CD4-positive, alpha-beta memory T cell (primary cell): Measurements from ENCODE around the gene GJB2. TPM values are rescaled to one million over a fixed set of nuclear protein-coding genes. Genes with fewer than 3 reads are reported as not detected.

Experiments used
- CTCF ChIA-PET: fragments of 350-600 bp; sonication (Branson Sonifier 250); formaldehyde crosslinking; loops from one replicate; lab custom pipeline; 2021; ENCODE audit warnings: inconsistent platforms; ENCODE audit not compliant: partially characterized antibody; lab: Charles Lee
- POLR2A ChIA-PET: fragments of 350-600 bp; sonication (Branson Sonifier 250); formaldehyde crosslinking; loops from one replicate; lab custom pipeline; 2021; ENCODE audit not compliant: partially characterized antibody; lab: Charles Lee
- DNase-seq, 5 donors: peaks; one replicate each; pipeline versions ENCODE4 v3.0.0 to v3.0.0-alpha.2; 2020 to 2022; ENCODE audit warnings: mixed read lengths in 1 of 5
- H3K27ac ChIP-seq: one replicate; pipeline ENCODE4 v1.7.0; 2013; ENCODE audit warnings: low read depth, low read length
- H3K27me3 ChIP-seq: 2 replicates; pipeline ENCODE4 v1.7.0; 2013; ENCODE audit warnings: mild to moderate bottlenecking, low read length, moderate library complexity; ENCODE audit not compliant: insufficient read depth
- H3K36me3 ChIP-seq: 2 replicates; pipeline ENCODE4 v1.7.0; 2013; ENCODE audit warnings: mild to moderate bottlenecking, low read length, moderate library complexity; ENCODE audit not compliant: insufficient read depth
- H3K4me1 ChIP-seq: 2 replicates; pipeline ENCODE4 v1.7.0; 2013; ENCODE audit warnings: mild to moderate bottlenecking, low read length, moderate library complexity; ENCODE audit not compliant: insufficient read depth
- H3K4me3 ChIP-seq, 2 donors: one replicate each; pipeline ENCODE4 v1.7.0; 2013; ENCODE audit warnings: low read length in 2 of 2, mild to moderate bottlenecking in 1 of 2
- H3K9me3 ChIP-seq, 2 donors: one replicate each; pipeline ENCODE4 v1.7.0; 2013; ENCODE audit warnings: low read length in 2 of 2, control low read depth in 1 of 2; ENCODE audit not compliant: control insufficient read depth in 1 of 2
- H3K27ac Mint-ChIP-seq, 7 donors: one replicate each; pipeline ENCODE4 v1.8.0; 2020 to 2021; ENCODE audit warnings: mixed read lengths in 7 of 7, mild to moderate bottlenecking in 6 of 7, inconsistent platforms in 3 of 7, moderate library complexity in 3 of 7
- H3K27me3 Mint-ChIP-seq, 2 donors: one replicate each; pipeline ENCODE4 v1.8.0; 2020 to 2021; ENCODE audit warnings: mixed read lengths in 2 of 2
- H3K36me3 Mint-ChIP-seq, 2 donors: one replicate each; pipeline ENCODE4 v1.8.0; 2020 to 2021; ENCODE audit warnings: mixed read lengths in 2 of 2, inconsistent platforms in 1 of 2, mild to moderate bottlenecking in 1 of 2
- H3K4me1 Mint-ChIP-seq, 4 donors: one replicate each; pipeline ENCODE4 v1.8.0; 2020 to 2021; ENCODE audit warnings: mixed read lengths in 4 of 4, mild to moderate bottlenecking in 1 of 4
- H3K4me3 Mint-ChIP-seq, 8 donors: one replicate each; pipeline ENCODE4 v1.8.0; 2020 to 2021; ENCODE audit warnings: mixed read lengths in 8 of 8, mild to moderate bottlenecking in 7 of 8, moderate library complexity in 6 of 8, inconsistent platforms in 3 of 8
- H3K9me3 Mint-ChIP-seq, 8 donors: one replicate each; pipeline ENCODE4 v1.8.0; 2020 to 2021; ENCODE audit warnings: mixed read lengths in 8 of 8, mild to moderate bottlenecking in 5 of 8, inconsistent platforms in 3 of 8, moderate library complexity in 1 of 8
- intact Hi-C: fragments of 100-400 bp; cut with micrococcal nuclease; formaldehyde crosslinking; loops from one replicate; pipeline ENCODE4 v1.15.1; 2023
- polyA plus RNA-seq, 2 donors: library from polyadenylated mRNA; unstranded; fragments of 300-500 nt; fragmentation: Illumina TruSeq; gene quantifications; one replicate each; pipeline ENCODE4 v1.2.3, GENCODE V29; 2021
- total RNA-seq, 2 experiments: library from RNA; stranded (reverse); gene quantifications; one replicate each; pipeline ENCODE4 v1.2.3, GENCODE V29; 2021

GJB2 gene
- total and polyA plus RNA-seq, 4 experiments from 2014 or later, result not detected

DNA sequence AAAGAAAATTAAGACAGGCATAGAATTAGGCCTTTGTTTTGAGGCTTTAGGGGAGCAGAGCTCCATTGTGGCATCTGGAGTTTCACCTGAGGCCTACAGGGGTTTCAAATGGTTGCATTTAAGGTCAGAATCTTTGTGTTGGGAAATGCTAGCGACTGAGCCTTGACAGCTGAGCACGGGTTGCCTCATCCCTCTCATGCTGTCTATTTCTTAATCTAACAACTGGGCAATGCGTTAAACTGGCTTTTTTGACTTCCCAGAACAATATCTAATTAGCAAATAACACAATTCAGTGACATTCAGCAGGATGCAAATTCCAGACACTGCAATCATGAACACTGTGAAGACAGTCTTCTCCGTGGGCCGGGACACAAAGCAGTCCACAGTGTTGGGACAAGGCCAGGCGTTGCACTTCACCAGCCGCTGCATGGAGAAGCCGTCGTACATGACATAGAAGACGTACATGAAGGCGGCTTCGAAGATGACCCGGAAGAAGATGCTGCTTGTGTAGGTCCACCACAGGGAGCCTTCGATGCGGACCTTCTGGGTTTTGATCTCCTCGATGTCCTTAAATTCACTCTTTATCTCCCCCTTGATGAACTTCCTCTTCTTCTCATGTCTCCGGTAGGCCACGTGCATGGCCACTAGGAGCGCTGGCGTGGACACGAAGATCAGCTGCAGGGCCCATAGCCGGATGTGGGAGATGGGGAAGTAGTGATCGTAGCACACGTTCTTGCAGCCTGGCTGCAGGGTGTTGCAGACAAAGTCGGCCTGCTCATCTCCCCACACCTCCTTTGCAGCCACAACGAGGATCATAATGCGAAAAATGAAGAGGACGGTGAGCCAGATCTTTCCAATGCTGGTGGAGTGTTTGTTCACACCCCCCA, 3.8 kb downstream of the GJB2 start:
- no peaks in the 10 kb centered on the region for H3K9me3 Mint-ChIP-seq
- no peak overlapping the region for H3K4me3 ChIP-seq
- H3K9me3 ChIP-seq, result no peaks in the 10 kb centered on the region
- H3K4me1 ChIP-seq, result peaks cover 16% of the 10 kb centered on the region
- H3K36me3 Mint-ChIP-seq, result no peaks in the 10 kb centered on the region
- intact Hi-C loops, result no loop called here
- H3K27ac ChIP-seq, result no peak overlapping the region
- H3K27me3 Mint-ChIP-seq, result peaks cover 21 to 30% of the 10 kb centered on the region in 2 donors
- ChIA-PET CTCF (interaction anchor here (5.2 kb wide), 1 partner anchor 7 kb away, joined by 53 read pairs; no protein-coding TSS in a partner anchor), POLR2A (no interaction called here)
- peaks cover 4 to 22% (median 6%) of the 10 kb centered on the region in 4 donors for H3K4me1 Mint-ChIP-seq
- H3K36me3 ChIP-seq, result no peaks in the 10 kb centered on the region
- peaks cover 14% of the 10 kb centered on the region for H3K27me3 ChIP-seq
- DNase-seq, result no peak
- peak overlapping the region in 1 of 8 donors; percentile 43 for H3K4me3 Mint-ChIP-seq
- H3K27ac Mint-ChIP-seq, result no peak overlapping the region

DNA sequence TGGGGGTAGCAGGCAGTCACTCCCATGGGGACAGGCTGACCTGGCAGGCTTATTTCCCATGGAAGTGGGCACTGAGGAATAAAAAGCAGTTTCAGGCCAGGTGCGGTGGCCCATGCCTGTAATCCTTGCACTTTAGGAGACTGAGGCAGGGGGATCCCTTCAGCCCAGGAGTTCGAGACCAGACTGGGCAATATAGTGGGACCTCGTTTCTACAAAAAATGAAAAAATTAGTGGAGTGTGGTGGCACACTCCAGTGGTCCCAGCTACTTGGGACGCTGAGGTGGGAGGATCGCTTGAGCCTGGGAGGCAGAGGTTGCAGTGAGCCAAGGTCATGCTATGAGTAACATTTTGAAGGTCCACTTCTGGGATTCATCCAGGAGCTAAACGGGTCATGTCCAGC, 6.0 kb downstream of the GJB2 start:
- CTCF ChIA-PET, result interaction anchor here (5.2 kb wide), 1 partner anchor 9 kb away, joined by 53 read pairs; no protein-coding TSS in a partner anchor
- no peak overlapping the region for H3K27ac ChIP-seq
- intact Hi-C loops, result no loop called here
- H3K9me3 ChIP-seq, result no peaks in the 10 kb centered on the region
- no peak for DNase-seq
- Mint-ChIP-seq H3K4me3 (no peak overlapping the region), H3K36me3 (no peaks in the 10 kb centered on the region), H3K27ac (no peak overlapping the region), H3K4me1 (peaks cover 0 to 9% (median 0%) of the 10 kb centered on the region in 4 donors), H3K27me3 (peaks cover 14 to 28% of the 10 kb centered on the region in 2 donors), H3K9me3 (no peaks in the 10 kb centered on the region)
- H3K4me3 ChIP-seq, result no peak overlapping the region
- peaks cover under 1% of the 10 kb centered on the region for H3K27me3 ChIP-seq
- no peaks in the 10 kb centered on the region for H3K36me3 ChIP-seq
- POLR2A ChIA-PET, result no interaction called here
- peaks cover under 1% of the 10 kb centered on the region for H3K4me1 ChIP-seq

DNA sequence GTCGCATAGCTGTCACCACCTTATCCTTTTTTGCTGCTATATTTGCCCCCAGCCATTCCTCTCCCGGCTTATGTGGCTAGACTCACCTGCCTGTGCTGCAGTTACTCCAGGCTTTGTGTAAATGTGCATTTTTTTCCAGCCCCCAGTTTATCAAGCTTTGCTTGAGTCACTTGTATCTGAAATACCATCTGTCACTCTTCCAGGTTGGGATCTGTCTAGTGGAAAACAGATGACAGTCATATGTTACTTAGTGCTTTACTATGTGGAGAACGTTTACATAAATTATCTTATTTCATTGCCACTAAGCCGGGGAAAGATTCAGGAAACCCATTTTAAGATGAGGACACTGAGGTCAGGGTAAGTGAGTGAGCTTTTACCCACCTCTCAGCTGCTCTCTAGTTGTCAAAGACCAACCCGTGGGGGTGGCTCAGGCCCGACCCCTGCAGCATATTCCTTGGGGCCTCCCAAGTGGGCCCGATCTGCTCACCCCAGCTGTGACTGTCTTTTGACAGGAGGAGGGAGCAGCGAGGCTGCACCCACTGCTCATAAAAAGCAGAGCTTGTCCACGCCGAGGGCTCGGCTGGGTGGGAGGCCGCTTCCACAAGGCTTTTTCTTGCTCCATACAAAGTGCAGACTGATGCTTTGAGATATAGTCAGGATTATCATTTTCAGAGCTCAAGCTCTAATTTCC, 7.2 kb downstream of the GJB2 start:
- H3K4me1 Mint-ChIP-seq, result no peaks in the 10 kb centered on the region
- CTCF ChIA-PET, result interaction anchor here (1.0 to 5.2 kb wide), 5 partner anchors 10 to 43 kb away, joined by 3 to 53 read pairs (median 3); no protein-coding TSS in a partner anchor
- no peaks in the 10 kb centered on the region for H3K9me3 Mint-ChIP-seq
- no peak overlapping the region for H3K27ac ChIP-seq
- H3K4me1 ChIP-seq, result no peaks in the 10 kb centered on the region
- H3K9me3 ChIP-seq, result no peaks in the 10 kb centered on the region
- H3K4me3 Mint-ChIP-seq, result no peak overlapping the region
- no peaks in the 10 kb centered on the region for H3K36me3 Mint-ChIP-seq
- no peaks in the 10 kb centered on the region for H3K36me3 ChIP-seq
- DNase-seq, result no peak
- H3K27me3 ChIP-seq, result peaks cover 4% of the 10 kb centered on the region
- no peak overlapping the region for H3K4me3 ChIP-seq
- intact Hi-C loops, result no loop called here
- peaks cover 7 to 25% of the 10 kb centered on the region in 2 donors for H3K27me3 Mint-ChIP-seq
- POLR2A ChIA-PET, result no interaction called here
- no peak overlapping the region for H3K27ac Mint-ChIP-seq

DNA sequence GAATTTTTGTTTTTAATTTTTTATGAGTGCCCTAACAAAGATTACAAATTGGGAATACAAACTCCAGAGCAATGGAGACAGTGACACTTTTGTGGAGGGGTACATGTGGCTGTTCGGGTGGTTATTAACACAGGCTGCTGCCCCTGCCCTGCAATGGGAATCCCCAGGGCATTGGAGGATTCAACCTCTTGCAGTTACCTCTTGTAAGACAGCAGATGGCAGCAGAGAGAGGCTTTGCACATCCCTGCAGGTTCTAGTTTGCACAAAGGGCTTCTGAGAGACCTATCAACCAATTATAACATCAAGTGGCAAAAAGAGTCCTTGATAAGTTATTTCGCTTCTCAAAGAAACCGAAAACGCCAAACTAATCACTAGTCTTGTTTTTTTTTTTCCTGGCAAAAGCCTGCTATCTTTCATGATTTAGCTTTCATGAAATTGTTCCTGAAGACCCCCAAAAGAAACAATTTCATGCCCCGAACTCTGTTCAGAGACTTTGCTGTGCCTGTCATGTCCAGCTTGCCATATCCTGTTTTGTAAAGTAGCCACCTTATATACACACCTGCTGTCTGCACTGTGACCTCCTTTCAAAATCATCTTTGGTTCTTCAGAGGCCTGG, 10.4 kb downstream of the GJB2 start:
- Histone ChIP-seq H3K27me3 (peaks cover 7% of the 10 kb centered on the region), H3K4me1 (no peaks in the 10 kb centered on the region), H3K27ac (no peak overlapping the region), H3K9me3 (no peaks in the 10 kb centered on the region), H3K4me3 (no peak overlapping the region), H3K36me3 (no peaks in the 10 kb centered on the region)
- DNase-seq, result peak in 4 of 5 donors; percentile 63 to 73 (median 68)
- peaks cover 25 to 34% of the 10 kb centered on the region in 2 donors for H3K27me3 Mint-ChIP-seq
- CTCF ChIA-PET, result interaction anchor here (0.7 to 2.7 kb wide), 11 partner anchors 10 to 745 kb away, joined by 3 to 22 read pairs (median 3); no protein-coding TSS in a partner anchor
- H3K9me3 Mint-ChIP-seq, result no peaks in the 10 kb centered on the region
- peaks cover 0 to 2% (median 0%) of the 10 kb centered on the region in 4 donors for H3K4me1 Mint-ChIP-seq
- POLR2A ChIA-PET, result no interaction called here
- intact Hi-C loops, result loop anchor here (1.0 to 5.0 kb wide), 3 partner anchors 315 to 743 kb away; no protein-coding TSS in a partner anchor
- H3K27ac Mint-ChIP-seq, result no peak overlapping the region
- no peak overlapping the region for H3K4me3 Mint-ChIP-seq
- H3K36me3 Mint-ChIP-seq, result no peaks in the 10 kb centered on the region

DNA sequence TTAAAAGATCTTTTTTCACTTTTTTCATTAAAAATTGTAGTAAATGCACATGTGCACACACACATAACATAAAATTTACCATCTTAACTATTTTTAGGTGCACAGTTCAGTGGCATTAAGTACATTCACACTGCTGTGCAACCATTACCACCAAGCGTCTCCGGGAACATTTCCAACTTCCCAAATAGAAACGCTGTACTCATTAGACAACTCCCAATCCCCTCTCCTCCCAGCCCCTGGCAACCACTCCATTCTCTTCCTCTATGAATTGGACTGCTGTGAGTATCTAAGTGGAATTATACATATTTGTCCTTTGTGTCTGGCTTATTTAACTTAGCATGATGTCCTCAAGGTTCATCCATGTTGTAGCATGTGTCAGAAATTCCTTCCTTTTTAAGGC, 11.6 kb downstream of the GJB2 start:
- H3K27me3 Mint-ChIP-seq, result peaks cover 32 to 39% of the 10 kb centered on the region in 2 donors
- H3K4me1 ChIP-seq, result no peaks in the 10 kb centered on the region
- H3K27ac Mint-ChIP-seq, result no peak overlapping the region

DNA sequence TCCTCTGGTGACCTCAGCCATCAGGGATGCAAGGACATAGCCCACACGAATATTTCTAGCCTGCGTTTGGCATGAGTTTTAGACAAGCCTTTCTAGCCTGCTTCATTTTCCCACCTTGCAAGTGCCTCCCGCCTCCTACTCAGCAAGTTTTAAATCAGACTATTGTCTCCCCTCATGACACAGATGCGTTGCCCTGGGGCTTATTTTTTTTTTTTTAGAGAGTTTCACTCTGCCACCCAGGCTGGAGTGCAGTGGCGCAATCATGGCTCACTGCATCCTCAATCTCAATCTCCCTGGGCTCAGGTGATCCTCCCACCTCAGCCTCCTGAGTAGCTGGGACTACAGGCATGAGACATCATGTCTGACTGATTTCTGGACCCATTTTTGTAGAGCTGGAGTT, 14.6 kb downstream of the GJB2 start:
- H3K27ac ChIP-seq, result no peak overlapping the region
- Mint-ChIP-seq H3K27me3 (peaks cover 48 to 62% of the 10 kb centered on the region in 2 donors), H3K36me3 (no peaks in the 10 kb centered on the region), H3K9me3 (no peaks in the 10 kb centered on the region), H3K27ac (no peak overlapping the region), H3K4me3 (no peak overlapping the region), H3K4me1 (peaks cover 4 to 10% (median 7%) of the 10 kb centered on the region in 4 donors)
- peaks cover 14% of the 10 kb centered on the region for H3K27me3 ChIP-seq
- intact Hi-C loops, result no loop called here
- no peak for DNase-seq
- ChIA-PET CTCF (no interaction called here), POLR2A (no interaction called here)
- no peaks in the 10 kb centered on the region for H3K9me3 ChIP-seq
- no peak overlapping the region for H3K4me3 ChIP-seq
- no peaks in the 10 kb centered on the region for H3K36me3 ChIP-seq
- H3K4me1 ChIP-seq, result peaks cover 7% of the 10 kb centered on the region

More for the DNA sequence above, 11.6 kb downstream of the GJB2 start:
- Mint-ChIP-seq H3K4me1 (peaks cover 0 to 2% (median 0%) of the 10 kb centered on the region in 4 donors), H3K36me3 (no peaks in the 10 kb centered on the region), H3K9me3 (no peaks in the 10 kb centered on the region), H3K4me3 (no peak overlapping the region)
- H3K36me3 ChIP-seq, result no peaks in the 10 kb centered on the region
- H3K27me3 ChIP-seq, result peaks cover 7% of the 10 kb centered on the region
- H3K4me3 ChIP-seq, result no peak overlapping the region
- no peak overlapping the region for H3K27ac ChIP-seq
- intact Hi-C loops, result loop anchor here (5.0 kb wide), 1 partner anchor 316 kb away; no protein-coding TSS in a partner anchor
- no peaks in the 10 kb centered on the region for H3K9me3 ChIP-seq
- CTCF ChIA-PET, result interaction anchor here (0.9 to 2.7 kb wide), 6 partner anchors 11 to 744 kb away, joined by 3 to 22 read pairs (median 3); no protein-coding TSS in a partner anchor
- POLR2A ChIA-PET, result no interaction called here
- DNase-seq, result no peak
